GM19240 (cell line): Measurements from ENCODE around the gene GNAI1.
"Not testable (repeated sequence)": the region's sequence is repeated elsewhere in the genome, so short reads cannot be mapped to it uniquely, and the experiment has no call there.

Experiments used
- DNase-seq: peaks from one replicate; pipeline ENCODE4 v3.0.0; 2011; ENCODE audit warnings: low spot score; ENCODE audit not compliant: insufficient read length

The GNAI1 gene

DNA sequence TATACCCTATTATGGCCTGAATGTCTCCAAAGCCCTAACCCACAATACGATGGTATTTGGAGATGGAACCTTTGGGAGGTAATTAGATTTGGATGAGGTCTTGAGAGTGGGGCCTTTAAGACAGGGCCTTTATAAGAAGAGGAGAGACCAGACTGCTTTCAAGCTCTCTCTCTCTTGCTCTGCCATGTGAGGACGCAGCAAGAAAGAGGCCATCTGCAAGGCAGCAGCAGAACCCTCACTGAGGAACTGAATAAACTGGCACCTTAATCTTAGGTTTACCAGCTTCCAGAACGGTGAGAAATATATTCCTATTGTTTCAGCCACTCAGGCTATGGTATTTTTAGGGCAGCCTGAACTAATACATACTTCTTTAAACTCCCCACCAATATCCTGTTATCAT, 2.0 kb upstream of the GNAI1 start:
- no peak for DNase-seq

DNA sequence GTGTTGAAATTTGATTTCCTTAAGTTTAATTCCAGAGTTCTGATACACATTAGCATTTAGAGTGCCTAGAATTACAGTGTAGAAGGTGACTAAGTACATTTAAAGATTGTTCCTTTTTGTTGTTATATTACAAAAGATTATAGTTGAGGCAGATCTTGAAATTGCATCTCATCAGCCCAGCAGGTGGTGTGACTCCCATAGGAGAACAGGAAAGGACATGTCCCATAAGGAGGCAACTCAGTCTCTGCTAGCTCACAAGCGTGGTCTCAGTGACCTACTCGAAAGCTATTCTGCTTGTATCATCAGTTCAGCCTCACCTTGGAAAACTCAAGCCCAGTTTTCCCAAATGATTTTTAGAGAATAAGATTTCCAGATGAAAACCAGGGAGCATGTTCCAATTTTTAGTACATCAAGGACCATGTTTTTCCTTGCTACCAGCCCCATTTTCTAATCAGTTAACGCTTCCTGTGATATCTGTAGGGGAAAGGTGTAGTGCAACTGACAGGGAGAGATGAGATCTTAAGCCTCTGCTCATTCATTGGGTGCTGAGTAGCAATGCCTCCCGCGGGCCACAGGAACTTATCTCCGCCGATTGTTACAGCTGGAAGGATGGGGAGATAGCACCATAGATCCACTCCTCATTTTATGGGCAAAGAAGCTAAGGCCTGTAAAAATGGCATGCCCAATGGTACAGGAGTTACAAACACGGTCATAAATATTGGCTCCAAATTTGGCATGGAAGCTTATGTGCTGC, 1.1 kb upstream of the GNAI1 start:
- no peak for DNase-seq

DNA sequence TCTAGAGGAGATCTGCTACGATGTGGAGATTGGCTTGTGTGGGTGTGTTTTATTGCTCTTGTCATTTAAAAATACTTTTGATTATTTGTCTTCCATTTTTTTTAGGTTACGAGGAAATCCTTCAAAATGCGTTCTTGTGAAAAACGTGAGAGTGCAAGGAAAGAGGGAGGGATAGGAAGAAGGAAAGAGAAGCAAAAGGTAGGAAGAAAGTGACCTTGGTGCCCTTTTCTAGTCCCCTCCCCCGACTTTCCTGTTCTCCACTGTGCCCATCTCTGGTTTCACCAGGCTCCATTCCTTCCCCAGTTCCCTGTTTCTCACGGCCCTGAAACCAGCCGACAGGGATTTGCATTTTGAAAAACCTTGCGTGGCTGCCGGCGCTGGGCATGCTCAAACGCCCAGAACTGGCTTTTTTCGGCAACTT, 506 bp upstream of the GNAI1 start:
- DNase-seq, result no peak

DNA sequence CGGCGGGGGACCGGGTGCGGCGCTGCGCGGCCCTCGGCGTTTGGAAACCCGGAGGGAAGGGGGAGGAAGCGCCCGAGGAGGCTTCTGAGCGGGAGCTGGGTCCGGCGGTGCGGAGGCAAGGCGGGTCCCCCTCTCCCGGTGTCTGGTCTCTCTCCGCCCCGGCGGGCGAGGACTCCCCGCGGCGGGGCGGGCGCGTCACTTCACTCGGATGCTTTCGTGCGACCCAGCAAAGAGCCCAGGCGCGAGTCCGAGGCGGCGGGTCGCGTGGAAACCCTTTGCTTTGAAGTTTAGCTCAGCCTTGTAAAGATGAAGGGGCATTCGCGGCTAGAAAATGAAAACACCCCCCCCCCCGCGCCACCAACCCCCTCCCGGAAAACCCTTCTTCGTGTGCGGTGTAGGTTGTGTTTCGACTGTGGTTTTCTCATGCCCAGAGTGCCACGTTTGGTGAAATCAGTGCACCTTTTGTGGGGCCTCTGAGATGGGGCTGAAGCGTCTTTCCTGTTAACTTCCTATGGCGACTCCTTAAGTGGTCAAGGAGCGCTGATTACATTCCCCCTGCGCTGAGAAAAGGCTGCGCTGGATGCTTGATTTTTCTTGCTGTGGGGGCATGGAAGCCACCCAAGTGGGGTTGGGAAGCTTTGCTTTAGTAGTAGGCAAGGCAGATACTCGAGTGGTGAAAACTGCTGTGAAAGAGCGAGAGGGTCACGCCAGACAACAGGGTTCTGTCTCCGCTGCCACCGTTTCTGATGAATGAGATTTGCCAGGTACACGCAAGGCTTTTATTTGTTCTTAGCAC, 876 bp downstream of the GNAI1 start:
- DNase-seq, result no peak

DNA sequence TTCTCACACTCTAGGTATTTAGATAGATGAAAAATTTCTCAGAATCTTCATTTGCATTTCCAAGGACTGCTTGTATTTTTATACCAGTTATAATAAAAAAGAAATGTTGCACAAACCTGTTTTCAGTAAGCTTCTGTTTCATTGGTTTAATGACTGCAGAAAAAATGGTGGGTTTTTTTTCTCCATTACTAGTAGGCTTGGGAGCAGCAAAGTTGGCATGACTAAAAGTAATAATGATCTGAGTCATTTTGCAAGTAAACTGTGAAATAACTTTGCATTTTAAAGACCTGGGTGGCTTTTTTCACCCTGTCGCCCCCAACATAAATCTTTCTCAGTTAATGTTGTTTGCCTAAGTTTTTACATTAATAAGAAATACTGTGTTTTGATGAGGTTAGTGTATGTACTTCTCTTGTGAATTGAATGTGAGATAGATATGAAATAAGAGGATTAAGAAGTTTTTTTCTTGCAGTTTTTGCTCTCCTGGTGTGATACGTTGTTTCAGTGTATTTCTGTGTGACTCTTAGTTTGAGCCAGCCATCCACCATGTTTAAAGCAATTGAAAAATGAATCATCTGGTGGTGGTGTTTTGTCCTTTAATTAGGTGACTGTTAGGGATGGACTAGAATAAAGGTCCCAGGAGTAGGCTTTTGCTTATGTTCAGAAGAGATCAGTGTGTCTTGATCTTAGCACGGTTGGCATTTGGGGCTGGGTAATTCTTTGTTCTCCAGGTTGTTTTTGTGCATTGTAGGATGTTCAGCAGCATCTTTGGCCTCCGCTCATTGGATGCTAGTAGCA, 1.8 kb downstream of the GNAI1 start:
- DNase-seq, result no peak

DNA sequence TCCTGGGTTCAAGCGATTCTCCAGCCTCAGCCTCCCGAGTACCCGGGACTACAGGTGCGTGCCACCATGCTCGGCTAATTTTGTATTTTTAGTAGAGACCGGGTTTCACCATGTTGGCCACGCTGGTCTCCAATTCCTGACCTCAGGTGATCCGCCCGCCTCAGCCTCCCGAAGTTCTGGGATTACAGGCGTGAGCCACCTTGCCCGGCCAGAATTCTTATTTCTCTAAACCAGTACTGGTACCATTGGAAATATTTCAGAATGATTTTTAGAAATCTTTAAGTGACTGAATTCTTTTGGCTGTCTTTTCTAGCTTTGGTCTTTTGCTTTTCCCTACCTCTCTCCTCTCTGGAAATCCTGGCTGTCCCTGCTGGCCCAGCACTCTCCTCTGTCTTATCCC, 2.8 kb downstream of the GNAI1 start:
- no peak for DNase-seq

DNA sequence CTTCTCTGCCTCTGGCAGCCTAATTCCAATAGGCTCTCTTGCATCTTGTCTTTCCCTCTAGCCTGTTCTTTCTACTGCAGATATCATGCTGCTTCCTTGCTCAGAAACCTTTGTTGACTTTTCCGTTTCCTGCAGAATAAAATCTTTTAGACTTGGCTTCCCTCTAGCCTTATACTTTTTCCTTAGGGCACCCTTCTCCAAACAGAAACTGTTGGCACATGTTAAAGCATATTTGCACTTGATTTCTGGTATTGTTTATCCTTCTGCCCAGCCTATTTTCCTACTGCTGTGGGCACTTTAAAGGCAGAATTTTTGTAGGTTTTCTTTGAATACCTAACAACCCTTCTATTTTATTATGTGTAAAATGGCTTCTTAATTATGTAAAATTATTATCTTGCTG, 4.6 kb downstream of the GNAI1 start:
- DNase-seq, result no peak

DNA sequence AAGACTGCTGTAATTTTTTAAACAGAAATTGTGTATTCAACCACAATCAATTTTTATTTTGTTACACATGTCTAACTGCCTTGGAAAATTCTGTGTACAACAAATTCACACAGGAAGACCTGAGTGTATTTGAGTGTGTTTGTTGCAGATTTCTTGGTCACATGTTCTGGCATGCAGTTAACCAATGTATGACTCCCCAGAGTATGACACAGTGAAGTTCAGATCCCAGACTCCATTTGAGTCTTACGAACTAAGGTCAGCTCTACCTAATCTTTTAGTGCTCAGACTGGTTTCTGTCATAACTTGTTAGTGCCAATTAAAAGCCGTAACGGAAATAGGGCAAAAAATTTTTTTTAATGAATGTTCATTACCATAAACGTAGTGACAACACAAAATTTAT, 5.8 kb downstream of the GNAI1 start:
- DNase-seq, result no peak

DNA sequence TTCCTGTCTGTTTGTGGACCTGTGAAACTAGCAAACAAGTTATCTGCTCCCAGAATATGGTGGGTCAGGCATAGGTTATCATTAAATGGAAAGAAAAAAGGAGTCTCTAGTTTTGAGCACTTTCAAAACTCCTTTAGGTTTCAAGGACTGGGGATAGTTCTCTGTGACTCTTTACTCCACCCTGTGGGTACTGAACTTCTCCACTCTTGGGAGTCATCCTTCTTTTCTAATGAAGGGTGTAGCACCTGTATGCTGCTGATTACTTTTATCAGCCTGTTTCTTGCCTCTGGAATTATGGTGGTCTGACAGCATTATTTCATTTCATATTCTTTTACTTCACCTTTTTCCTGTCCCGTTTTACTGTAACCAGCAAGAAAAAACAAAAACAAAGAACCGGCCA, 6.7 kb downstream of the GNAI1 start:
- no peak for DNase-seq

DNA sequence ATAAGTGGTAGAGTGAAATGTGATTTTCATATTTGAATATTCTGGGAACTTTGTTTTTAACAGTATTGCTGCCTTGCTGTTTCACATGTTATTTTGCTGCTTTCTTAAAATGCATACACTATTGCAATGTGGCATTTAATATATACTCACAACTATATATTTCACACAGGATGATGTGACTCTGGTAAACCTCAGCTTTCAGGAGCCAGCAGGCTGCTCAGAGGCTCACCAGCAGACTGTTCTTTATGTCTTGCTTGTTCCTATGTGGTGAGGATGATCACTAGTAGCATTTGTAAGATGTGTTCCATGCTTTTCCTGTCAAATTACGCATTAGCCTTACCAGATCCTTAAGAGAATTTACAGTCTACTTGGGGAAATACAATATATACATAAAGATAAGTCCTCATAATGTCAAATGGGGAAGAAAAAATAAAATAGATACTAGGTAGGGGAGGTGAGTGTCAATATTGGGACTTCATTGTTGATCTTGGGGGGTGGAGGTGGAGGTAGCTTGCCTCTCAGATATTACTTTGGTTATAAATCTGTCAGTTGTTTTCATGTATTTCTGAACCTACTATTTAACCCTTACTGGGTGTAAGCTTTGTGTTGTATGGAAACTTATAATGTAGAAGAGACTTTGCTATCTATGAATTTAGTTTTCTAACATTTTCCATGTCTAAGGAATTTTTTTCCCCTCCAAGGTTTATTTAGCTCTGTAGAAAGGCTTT, 8.4 kb downstream of the GNAI1 start:
- DNase-seq, result no peak

DNA sequence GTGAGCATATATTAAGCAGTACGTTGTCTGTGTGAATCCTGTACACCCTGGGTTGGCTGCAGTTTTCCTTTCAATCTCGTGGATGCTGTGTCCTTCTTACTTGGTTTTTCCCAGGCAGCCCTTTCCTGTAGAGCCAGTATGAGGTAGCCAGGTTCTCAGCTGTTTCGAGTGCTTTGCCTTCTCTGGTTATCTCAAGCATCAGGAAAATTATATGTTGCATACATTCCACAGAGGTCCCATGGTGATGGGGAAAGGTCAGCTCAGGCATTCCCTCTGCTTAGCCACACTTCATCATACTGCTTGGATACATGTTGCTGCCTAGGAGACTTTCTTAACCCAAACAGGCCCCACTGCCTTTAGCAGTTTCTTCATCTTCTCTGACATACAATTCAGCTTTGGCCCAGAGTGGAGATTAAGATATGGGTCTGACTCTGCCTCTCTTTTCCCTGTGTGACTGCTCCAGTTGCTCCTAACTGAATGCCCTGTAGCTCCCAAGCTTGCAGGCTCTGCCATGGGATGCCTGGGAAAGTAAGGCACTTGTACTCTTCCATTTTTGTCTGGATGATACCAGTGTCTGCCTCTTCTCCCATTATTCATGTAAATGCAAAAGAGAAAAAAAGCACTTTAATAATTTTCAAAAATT, 11.3 kb downstream of the GNAI1 start:
- DNase-seq, result no peak

DNA sequence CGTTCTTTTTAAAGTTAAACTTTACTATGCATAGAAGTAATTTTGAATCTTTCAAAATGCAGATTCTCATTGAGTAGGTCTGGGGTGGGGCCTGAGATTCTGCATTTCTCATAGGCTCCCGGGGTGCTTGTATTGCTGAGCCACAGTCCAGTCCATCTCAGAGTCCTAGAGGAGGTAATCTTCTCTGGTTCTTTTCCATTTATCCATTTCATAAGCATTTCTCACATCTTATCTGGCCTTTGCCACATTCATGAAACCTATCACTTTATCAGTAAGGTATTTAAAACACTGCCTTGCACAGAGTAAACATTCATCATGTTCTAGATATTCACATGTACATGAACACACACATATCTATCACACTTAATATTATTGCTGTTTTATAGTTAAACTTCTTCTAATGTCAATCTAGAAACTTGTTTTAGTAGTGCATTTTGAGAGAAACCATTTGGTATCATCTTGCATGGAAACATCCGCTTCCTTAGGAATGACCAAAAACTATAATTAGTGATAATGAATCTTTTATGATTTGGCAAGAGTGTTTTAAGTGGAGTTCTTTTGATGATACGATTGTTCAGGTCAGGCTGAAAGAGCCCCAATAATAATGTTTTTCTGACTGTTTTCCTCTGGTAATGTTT, 12.0 kb downstream of the GNAI1 start:
- no peak for DNase-seq

DNA sequence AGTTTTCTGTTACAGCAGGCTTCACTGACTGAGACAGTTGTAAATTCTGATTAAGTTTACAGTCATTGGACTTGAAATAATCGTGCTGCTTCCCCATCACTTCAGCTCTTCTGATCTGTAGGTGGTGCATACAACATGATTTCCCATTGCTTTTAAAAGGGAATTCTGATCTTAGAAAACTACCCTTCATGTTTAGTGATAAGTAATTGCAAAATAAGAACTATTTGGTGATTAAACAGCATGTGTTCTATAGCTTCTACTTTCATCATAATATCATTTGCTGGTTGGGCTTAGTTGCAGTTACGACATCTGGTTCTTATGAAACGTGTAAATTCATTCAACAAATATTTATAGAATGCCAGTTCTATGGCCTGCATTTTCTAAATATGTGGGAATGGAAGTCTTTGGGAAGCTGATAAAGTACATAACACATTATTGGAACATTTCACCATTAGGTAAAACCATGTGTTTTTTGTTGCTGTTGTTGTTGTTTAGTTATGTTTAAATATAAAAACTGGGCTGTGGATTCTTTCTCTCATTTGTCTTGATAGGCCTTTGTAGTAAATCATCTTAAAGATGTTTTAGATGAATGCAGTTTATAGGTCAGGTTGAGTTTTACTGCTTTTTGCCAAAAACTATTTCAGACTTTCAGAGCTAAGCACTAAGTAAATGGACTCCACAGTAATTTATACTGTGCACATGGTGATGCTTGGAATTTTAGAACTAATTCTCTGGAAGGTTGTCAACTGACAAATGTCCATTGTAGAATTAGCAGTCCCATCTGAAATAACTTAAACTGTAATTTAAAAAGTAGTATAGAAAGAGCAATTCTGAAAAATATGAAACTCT, 13.1 kb downstream of the GNAI1 start:
- DNase-seq, result no peak

DNA sequence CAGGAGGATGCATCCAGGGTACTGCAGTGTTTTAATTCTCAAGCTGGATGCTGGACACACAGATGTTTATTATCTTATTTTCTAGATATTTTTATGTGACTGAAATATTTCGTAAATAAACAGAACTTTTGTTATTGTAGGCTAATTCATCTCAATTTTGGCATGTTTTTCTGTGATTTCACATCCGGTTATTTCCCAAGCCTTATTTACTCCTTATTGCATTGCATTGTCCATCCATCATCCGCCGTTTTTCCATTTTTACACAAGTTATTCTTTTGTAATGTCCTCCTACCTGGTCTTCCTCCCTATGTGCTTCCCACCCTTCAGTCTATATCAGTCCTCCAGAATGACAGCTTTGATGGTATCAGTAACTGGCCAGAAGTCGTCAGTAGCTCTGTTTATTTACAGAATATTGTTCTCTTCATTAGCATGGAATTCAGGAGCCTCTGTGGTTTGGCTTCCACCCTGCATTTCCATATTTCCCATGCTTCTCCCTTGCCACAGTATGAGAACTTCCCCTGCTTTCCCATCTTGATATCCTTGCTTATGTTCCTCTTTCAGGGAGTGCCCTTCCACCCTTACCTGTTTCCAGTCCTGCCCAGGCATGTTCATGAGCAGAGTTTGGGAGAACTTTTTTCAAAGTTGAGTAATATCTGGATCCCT, 16.1 kb downstream of the GNAI1 start:
- no peak for DNase-seq

DNA sequence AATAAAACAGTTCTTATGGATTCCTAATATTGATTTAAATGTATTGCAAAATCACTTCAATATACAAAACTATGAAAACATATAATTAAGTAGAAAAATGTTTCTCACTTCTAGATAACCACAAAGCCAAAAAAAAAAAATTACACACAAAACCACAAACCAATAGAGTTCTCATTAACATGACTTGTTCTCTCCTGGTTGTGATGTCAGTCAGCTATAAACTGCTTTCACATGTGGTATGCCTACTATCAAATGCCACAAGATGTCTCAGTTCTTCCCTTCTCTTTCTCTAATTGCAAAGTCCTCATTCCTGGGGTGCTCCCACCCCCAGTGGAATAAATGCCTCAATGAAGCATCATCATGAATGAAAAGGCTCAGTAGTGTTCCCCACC, 16.6 kb downstream of the GNAI1 start:
- no peak for DNase-seq

DNA sequence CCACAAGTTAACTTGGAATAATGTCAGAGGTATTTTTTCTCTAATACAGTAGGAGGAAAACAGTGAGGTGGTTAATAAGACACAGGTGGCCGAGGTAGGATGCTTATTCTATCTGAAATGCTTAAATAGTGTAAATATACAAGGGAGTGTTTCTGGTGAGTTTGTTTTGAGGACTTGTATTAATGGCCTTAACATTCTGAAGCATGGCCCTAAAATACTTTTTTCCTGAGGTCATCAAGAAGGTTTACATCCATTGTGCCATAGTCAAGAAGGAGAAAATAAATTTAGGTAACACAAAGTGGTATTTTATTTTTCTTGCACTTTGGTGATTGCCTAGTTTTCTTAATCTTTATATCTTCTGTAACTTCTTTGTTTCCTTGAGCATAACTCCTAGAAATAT, 18.8 kb downstream of the GNAI1 start:
- no peak for DNase-seq

DNA sequence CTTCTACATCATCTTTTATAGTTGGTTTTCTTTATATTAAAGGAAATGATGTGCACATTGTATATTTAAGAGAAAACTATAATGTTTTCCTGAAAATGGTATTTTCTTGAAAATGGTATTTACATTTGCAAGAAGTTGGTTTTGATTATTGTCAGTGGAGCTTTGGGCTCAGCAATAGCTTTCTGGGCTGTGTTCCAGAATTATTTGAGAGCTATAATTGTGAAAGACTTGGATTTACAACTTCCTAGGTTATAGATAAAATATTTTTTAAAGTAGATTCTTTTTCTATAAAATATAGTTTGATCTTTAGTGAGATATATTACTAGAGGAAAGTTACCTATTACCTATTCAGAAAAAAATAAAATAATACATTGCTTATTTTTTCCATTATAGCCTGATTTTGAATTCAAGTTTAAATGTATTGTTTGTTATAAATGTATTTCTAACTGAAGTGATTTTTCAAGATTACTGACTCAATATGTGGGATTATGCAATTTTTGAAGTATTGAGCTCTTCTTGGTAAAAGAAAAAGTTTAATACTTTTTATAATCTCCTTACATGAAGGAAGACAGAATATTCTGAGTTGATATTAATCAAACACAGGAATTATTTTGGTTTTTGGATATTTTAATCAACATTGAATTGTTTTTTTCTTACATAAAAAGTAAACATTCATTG, 20.2 kb downstream of the GNAI1 start:
- no peak for DNase-seq

DNA sequence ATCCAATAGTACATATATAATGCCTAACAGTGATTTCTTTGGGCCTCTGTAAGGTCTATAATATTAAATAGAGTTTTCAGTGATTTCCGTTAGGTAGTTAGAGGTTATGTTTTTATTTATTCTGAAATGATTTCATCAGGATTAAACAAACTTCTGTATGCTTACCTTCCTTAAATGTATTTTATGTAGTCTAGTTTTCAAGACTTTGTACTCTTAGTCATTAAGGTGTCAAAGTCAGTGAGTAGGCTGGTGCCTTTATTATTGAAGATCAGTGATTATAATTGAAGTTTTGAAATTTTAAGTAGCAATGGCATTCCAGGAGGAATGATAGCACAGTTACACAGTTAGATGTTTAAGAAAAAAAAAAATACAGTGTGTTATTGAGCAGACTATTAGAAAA, 20.7 kb downstream of the GNAI1 start:
- DNase-seq, result no peak

DNA sequence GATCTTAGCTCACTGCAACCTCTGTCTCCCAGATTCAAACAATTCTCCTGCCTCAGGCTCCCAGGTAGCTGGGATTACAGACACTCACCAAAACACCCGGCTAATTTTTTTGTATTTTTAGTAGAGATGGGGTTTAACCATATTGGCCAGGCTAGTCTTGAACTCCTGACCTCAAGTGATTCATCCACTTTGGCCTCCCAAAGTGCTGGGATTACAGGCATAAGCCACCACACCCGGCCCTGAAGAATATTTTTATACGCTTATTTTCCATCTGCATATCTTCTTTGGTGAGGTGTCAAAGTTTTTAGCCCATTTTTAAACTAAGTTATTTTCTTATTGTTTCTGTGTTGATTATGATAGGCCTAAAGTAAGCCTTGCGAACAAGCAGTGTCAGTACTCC, 23.1 kb downstream of the GNAI1 start:
- not testable (repeated sequence) for DNase-seq
